HG02981 (cell line): ENCODE results near the gene KIF26B.
"Not testable (repeated sequence)": the region's sequence is repeated elsewhere in the genome, so short reads cannot be mapped to it uniquely, and the experiment has no call there.

Experiments
- ATAC-seq: cut with Tn5 transposase; IDR thresholded peaks from one replicate; pipeline ENCODE4 v1.9.1; 2021; ENCODE audit warnings: mild to moderate bottlenecking, moderate library complexity; ENCODE audit not compliant: unreplicated experiment

The KIF26B gene

GRCh38 chr1:245687152-245687635 is 532.4 kb downstream of the KIF26B start:
- no peak for ATAC-seq

GRCh38 chr1:245687636-245688535 is 533.1 kb downstream of the KIF26B start:
- ATAC-seq = no peak

DNA sequence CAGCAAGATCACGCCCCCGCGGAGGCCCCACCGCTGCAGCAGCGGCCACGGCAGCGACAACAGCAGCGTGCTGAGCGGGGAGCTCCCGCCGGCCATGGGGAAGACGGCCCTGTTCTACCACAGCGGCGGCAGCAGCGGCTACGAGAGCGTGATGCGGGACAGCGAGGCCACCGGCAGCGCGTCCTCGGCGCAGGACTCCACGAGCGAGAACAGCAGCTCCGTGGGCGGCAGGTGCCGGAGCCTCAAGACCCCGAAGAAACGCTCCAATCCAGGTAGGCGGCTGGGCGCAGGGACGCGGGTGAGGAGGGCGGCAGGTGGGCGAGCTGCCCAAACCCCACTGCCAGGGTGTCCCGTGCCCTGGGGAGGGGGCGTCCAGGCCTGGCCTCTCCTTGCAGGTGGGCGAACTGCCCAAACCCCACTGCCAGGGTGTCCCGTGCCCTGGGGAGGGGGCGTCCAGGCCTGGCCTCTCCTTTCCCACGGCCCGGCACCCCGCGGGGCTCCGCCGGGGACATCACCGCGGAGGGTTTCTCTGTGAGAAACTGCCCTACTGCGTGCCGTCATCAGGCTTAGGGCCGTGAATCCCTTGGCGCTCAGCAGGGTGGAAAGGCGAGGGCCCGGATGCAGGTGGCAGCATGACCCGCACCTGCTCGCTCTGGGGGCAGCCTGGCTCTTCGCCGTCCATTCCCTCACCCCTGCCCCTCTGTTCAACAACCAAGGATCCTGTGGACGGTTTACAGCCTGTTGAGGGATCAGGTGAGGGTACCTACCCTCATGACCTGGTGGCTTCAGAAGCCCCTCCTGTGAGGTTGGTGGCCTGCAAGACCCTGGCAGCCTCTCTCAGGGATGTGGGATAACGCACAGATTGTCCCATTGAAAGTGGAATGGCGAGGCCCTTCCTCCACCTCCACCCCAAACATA is 534.0 kb downstream of the KIF26B start:
- no peak for ATAC-seq

DNA sequence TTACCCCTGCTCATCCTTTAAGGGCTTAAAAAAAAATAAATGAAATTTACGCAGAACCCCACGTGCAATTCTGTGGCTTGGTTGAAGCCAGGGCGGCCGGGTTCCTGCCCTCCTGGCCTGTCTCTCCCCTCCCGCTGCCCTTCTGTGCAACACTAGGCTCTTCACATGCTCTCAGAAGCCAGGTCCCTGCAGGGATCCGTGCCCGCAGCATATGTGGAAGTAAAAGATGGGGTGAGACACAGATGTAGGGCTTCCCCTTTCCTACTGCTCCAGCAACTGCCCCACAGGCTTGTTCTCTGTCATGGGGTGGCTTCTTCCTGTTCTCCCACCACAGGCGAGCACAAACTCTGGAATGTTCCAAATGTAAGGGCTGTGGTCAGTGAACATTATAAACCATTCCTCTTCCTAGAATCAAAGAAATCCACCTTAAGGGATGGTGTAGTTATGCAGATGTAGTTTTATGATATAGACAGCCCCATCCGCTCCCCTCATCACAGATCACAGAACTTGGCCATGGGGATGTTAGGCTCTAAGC is 535.4 kb downstream of the KIF26B start:
- no peak for ATAC-seq

- ATAC-seq = no peak
Measured at GRCh38 chr1:245690946-245691541, 536.3 kb downstream of the KIF26B start.

DNA sequence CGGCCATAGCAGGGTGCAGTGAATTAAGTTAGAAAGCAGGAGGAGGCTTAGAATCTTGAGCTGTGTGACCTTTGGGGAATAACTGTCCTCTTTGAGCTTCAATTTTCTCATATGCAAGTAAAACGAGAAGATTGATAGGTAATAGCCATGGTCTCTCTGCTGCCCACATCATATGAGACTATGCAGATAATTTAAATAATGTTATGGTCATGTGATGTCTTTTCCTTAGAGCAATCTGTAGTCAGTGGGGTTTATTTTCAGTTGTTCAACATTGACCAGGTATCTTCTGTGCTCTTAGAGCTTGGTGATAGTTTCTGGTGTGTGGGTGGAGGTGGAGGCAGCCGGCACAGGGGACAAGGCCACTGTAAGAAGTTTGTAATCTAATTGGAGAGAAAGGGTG is 537.1 kb downstream of the KIF26B start:
- ATAC-seq = no peak

DNA sequence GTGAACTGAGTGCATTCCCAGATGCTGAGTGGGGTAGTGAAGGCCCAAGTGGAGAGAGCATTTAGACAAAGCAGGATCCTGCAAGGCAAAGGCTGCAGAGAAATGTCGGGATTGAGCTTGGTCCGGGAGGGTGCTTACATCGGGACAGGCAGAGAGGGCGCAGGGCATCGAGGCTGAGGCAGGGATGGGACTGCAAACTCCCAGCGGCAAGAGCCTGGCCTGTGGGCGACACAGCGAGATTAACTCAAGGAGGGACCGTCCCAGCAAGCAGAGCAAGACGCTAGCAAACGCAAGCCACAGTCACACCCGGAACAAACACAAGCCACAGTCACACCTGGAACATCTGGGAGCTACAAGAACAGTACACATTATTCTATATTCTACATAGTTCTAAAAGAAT is 537.5 kb downstream of the KIF26B start:
- no peak for ATAC-seq

GRCh38 chr1:245693116-245693793 is 538.5 kb downstream of the KIF26B start:
- no peak for ATAC-seq

DNA sequence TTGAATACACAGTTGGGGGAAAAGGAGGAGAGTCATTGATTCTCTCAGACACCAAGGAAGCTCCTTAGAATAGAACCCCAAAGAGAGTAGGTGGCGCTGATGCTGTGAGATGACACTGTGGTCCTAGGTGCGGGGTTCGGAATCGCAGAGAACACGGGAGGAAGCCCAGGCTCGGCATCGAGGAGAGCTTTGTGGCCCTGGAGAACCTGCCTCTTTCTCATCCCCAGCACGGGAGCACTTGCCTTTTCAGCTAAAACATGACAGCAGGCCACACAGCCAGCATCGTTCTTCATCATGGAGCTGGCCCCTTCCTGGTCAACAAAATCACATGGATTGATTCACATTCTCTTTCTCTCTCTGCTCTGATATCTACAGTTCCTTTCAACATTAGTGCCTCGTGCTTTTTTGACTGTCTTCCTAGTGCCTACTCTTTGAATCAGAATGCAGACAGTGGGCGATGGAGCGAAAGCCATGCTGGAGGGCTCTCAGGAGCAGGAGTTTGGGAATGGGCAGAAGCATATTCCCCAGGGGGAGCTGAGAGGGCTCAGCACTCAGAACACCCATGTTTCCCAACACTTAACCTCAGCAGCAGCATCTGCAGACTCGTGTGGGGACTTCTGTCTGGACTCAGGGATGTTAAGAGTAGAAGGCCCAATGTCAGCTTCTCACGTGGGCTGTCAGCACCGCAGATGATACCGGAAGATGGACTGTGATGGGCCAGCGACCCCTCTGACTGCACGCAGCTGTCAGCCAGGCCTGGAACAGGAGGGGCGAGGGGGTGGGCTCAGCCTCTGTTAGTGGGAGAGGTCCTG is 539.4 kb downstream of the KIF26B start:
- ATAC-seq = no peak

DNA sequence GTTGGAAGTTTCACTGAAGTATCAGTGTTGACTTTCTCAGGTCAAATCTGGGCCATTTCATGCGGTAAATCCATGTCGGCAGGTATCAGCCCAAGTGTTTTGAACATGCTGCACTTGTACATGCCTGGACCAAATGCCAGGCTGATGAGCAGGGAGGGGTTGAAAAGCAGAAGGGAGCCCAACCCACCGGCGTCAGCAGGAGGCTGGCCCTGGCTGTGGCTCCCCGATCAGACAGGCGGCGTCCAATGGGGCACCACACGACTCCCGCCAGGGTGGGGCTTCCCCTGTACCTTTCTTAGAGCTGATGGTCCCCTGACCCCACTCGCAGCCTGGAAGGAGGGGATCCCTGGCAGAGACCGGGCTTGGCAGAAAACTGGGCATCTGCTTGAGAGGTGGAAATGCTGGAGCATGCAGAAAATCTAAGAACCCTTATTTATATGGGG is 540.0 kb downstream of the KIF26B start:
- no peak for ATAC-seq

DNA sequence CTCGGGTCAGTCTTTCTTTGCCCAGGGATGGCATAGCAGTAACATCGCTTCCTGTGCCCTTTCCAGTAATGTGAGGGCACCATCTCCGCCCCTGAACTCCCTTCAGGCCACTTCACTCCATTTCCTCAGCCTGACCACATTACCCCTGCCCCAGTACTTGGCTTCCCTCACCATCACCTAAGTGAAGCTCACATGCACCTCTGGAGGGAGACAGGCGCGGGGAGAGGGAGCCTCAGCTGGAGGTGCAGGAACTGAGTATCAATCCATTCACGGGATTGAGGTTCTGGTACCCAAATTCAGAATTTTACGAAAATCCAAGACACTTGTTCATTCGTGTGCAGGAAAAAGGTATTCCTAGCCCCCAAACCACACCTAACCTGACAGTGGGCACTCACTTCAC is 540.4 kb downstream of the KIF26B start:
- no peak for ATAC-seq

- ATAC-seq = not testable (repeated sequence)
Measured at GRCh38 chr1:245695701-245696100, 540.9 kb downstream of the KIF26B start.

- ATAC-seq = no peak
Measured at GRCh38 chr1:245698116-245698515, 543.3 kb downstream of the KIF26B start.

DNA sequence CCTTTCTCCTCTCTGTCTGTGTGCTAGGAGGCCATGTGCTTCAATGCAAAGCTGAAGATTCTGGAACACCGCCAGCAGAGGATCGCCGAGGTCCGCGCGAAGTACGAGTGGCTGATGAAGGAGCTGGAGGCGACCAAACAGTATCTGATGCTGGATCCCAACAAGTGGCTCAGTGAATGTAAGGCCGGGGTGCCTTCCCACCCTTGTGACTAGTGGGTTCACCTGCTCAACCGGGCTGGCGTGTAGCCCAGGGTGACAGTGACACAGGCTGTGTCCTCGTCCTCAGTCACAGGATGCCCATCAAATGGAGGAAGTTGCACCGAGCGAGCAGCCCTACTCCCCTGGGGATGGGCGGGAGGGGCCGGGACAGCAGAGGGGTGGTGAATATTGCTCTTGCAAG is 544.1 kb downstream of the KIF26B start:
- ATAC-seq = no peak

- ATAC-seq = no peak
Measured at GRCh38 chr1:245700631-245701030, 545.8 kb downstream of the KIF26B start.

- ATAC-seq = no peak
Measured at GRCh38 chr1:245701631-245702030, 546.8 kb downstream of the KIF26B start.

DNA sequence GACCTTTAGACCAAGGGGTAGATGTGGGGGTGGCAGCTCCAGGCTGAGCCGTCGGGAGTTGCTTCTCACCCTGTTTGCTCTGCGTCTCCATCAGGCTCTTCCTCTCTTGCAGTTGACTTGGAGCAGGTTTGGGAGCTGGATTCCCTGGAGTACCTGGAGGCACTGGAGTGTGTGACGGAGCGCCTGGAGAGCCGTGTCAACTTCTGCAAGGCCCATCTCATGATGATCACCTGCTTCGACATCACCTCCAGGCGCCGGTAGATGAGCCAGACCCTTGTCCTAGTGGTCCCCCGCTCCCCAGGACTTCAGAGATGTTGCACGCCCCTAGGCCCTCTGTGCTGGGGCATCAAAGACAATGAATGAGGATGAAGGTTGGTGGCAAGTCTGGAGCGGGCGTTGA is 547.6 kb downstream of the KIF26B start:
- ATAC-seq = no peak

DNA sequence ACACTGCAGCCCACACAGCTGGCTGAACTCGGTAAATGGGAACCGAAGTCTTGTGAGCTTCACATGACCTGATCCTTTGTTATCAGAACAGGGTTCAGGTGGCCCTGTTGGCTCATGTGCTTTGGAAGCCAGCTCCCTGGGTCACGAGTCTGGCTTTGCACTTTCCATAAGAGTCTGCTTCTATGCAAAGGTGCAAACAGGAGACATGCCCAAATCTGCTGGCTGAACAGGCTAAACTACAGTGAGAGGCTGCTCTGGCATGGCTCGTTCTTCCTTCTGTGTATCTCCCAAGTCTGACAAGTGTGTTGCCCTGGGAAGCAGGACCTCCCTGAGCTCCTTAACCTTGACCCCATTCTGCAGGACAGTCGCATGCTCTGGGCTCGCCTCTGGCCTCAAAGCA is 549.6 kb downstream of the KIF26B start:
- no peak for ATAC-seq

DNA sequence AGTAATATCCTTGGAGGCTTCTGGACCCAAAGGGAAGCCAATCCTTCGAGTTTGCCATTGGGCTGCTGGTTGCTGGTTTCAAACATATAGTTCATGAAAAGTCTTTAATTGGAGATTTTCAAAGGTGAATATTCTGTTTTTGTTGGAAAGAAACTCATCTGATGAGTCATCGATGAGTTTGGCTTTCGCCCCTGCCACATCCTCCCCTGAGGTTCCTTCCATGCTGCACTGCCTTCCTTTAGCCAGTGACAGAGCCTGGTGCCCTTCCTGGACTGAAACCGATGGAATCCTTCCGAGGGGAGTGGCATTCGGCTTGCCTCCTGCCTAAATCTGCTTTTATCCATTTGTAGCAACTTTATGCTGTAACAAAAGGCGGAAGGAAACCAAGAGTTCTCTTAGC is 550.0 kb downstream of the KIF26B start:
- ATAC-seq = no peak
